HG03558 (cell line): Measurements from ENCODE around the gene DYNC1H1.

Source experiments
- ATAC-seq: cut with Tn5 transposase; IDR thresholded peaks from one replicate; pipeline ENCODE4 v1.9.1; 2021; ENCODE audit warnings: moderate number of reproducible peaks; ENCODE audit not compliant: unreplicated experiment; ENCODE audit errors: extremely low read depth

Gene DYNC1H1

GRCh38 chr14:102027951-102028350 is 63.6 kb downstream of the DYNC1H1 start:
- no peak for ATAC-seq

DNA sequence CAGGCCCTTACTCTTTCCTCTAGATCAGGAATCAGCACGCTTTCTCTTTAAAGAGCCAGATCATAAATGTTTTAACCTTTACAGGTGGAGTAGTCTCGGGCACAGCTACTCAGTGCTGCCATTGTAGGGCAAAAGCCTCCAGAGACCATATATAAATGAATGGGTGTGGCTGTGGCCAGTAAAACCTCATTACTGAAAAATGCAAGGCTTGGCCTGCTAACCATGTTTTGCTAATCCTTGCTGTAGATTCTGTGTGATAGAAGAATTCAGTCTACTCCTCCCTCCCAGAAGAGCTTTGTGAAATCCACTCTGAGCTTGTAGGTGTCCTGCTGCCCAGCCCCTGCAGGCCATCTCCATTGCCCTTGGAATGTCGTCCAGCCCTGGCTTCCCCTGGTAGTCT is 64.4 kb downstream of the DYNC1H1 start:
- ATAC-seq = no peak

GRCh38 chr14:102029956-102030355 is 65.6 kb downstream of the DYNC1H1 start:
- ATAC-seq = no peak

DNA sequence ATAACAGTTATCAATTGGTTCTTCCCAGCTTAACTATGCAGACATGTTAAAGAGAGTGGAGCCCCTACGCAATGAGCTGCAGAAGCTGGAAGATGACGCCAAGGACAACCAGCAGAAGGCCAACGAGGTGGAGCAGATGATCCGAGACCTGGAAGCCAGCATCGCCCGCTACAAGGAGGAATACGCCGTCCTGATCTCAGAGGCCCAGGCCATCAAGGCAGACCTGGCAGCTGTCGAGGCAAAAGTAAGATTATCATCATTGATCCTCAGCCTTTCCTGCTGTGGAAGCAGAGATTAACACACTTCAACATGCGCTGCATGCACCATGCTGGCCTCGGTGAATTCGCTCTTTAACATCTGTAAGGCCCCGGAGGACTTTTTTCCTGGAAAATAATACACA is 68.9 kb downstream of the DYNC1H1 start:
- ATAC-seq = no peak

GRCh38 chr14:102034301-102034700 is 69.9 kb downstream of the DYNC1H1 start:
- ATAC-seq = no peak

- no peak for ATAC-seq
Measured at GRCh38 chr14:102035914-102036313, 71.5 kb downstream of the DYNC1H1 start.

DNA sequence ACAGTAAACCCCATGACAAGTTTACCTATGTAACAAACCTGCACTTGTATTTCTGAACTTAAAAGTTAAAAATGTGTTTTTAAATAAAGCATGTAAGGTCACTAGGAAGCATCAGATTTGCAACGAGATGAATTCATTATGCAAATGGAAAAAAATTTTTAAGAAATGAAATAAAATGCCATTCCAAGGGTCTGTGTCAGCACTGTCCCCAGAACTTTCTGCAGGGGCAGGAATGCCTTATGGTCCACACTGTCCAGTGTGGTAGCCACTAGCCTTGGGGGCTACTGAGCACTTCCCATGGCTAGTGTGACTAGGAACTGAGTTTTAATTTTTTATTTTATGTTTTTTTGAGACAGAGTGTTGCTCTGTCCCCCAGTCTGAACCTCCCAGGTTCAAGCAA is 73.3 kb downstream of the DYNC1H1 start:
- no peak for ATAC-seq

- ATAC-seq = no peak
Measured at GRCh38 chr14:102039157-102039556, 74.8 kb downstream of the DYNC1H1 start.

DNA sequence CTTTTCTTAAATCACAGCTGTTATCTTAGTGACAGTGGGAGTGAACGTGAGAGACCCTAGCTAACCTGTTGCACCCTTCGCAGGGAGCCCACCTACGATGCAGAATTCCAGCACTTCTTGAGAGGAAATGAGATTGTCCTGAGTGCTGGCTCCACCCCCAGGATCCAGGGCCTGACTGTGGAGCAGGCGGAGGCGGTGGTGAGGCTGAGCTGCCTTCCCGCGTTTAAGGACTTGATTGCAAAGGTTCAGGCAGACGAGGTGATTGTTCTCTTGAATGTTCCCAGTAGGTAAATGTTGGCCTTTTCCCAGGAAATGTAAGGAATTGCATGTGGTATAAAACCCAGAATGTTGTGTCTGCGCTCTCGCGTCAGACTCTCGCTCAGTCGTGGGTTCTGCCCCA is 75.8 kb downstream of the DYNC1H1 start:
- no peak for ATAC-seq

DNA sequence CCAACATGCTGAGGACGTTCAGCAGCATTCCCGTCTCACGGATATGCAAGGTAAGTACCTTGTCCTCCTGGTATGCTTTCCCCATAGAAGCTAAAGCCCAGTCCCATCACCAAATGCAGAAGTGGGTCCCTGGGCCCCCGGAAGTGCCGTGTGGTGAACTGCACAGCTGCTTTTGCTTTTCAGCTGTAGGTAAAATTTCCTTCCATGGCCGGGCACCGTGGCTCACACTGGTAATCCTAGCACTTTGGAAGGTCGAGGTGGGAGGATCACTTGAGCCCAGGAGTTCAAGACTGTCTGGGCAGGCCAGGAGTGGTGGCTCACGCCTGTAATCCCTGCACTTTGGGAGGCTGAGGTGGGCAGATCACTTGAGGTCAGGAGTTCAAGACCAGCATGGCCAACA is 78.3 kb downstream of the DYNC1H1 start:
- ATAC-seq = no peak

DNA sequence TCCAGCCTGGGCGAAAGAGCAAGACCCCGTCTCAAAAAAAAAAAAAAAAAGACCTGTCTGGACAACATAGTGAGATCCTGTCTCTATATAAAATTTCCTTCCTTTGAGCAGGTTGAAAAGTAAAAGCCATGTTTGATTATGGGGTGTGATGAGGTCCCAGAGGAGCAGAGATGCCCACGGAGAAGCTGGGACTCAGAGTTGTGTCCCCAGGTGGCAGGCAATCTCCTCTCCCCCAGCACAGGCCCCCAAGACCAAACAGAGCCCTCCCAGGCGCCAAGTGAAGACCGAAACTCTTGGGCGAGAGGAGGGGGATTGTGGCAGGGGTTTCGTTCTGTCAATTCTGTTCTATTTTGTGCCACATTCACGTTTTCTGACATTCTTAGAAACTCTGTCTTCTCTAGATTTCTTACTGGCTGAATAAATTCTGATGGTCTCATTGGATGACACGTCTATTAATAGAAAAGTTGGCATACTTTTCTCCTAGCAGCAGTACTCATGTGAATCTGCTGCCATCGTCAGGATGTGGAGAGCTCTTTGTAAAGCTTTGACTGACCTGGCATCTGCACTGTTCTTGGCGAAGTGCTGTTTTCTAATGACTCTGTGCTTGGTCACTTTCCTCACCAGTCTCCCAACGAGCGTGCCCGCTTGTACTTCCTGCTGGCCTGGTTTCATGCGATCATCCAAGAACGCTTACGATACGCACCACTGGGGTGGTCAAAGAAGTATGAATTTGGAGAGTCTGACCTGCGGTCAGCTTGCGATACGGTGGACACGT is 79.1 kb downstream of the DYNC1H1 start:
- ATAC-seq = no peak

DNA sequence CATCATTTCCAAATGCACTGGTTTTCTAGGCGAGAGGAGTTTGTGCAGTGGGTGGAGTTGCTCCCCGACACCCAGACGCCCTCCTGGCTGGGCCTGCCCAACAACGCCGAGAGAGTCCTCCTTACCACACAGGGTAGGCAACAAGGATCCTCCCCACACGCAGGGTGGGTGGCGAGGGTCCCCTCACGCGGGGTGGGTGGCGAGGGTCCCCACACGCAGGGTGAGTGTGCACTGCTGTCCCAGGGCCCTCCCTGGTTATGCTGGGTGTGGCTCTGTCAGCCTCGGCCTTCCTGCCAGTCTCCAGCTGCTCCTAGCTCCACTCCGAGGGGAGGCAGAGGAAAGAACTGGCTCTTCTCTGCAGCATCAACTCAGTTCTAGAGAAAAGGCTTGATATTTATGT is 80.2 kb downstream of the DYNC1H1 start:
- no peak for ATAC-seq

DNA sequence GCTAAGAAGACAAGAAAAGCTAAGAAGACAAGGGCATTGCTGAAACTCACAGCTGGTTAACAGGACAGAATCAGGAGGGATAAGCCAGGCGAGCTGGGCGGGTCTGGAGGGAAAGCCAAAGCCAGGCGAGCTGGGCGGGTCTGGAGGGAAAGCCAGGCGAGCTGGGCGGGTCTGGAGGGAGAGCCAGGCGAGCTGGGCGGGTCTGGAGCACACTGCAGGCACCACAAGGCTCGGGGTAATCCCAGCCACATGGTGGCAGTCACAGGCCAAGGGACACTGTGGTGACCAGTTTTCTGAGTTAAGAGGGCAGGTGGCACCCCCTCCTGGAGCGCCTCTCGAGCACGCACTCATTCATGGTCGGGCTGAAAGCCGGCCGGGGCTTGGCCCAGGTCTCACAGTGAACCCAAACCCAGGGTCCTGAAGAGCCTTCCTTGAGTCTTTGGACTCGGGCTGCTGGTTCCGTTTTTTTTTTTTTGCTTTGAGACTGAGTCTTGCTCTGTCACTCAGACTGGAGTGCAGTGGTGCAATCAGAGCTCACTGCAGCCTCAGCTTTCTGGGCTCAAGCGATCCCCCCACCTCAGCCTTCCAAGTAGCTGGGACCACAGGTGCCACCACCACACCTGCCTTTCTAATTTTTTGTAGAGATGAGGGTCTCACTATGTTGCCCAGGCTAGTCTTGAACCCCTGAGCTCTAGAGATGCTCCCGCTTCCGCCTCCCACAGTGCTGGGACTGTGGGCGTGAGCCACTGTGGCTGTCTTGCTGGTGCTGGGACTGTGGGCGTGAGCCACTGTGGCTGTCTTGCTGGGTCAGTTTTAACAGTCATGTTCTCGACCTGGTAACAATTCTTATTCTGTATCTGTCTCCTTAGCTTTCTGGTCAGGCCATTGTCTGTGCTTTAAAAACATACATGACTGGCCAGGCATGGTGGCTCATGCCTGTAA is 82.2 kb downstream of the DYNC1H1 start:
- no peak for ATAC-seq

- no peak for ATAC-seq
Measured at GRCh38 chr14:102047808-102048540, 83.6 kb downstream of the DYNC1H1 start.

- ATAC-seq = no peak
Measured at GRCh38 chr14:102049258-102050025, 85.1 kb downstream of the DYNC1H1 start.

DNA sequence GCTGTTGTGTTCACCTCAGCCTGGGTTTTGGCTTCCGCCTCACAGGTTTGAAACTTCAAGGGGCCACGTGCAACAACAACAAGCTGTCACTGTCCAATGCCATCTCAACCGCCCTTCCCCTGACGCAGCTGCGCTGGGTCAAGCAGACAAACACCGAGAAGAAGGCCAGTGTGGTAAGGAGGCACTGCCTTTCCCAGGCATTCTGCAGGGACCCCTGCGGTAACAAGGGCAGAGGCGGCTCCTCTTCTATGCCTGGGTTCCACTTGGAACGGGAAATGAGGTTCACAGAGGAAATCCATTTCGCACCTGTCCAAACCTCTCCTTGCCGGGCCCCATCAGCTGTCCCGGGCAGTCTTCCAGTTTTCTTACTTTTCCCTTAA is 85.6 kb downstream of the DYNC1H1 start:
- no peak for ATAC-seq

- ATAC-seq = no peak
Measured at GRCh38 chr14:102050625-102051024, 86.3 kb downstream of the DYNC1H1 start.

GRCh38 chr14:102052522-102052921 is 88.1 kb downstream of the DYNC1H1 start:
- no peak for ATAC-seq

- no peak for ATAC-seq
Measured at GRCh38 chr14:102055181-102055901, 91.0 kb downstream of the DYNC1H1 start.
